Cardiac muscle cell (in vitro differentiated cells and primary cell): Measurements from ENCODE around the gene LCLAT1. TPM values are rescaled to one million over a fixed set of nuclear protein-coding genes. Genes with fewer than 3 reads are reported as not detected.

ENCODE experiments used
- polyA plus RNA-seq: library from polyadenylated mRNA; unstranded; fragments of >200 nt; fragmentation: Nextera tagmentation; extraction: Ambion mirVana; gene quantifications from 2 replicates; pipeline ENCODE4 v1.2.1, GENCODE V29; 2016
- total RNA-seq: library from RNA; depleted of rRNA; stranded (reverse); fragments of >200 nt; gene quantifications from 2 replicates; pipeline ENCODE4 v1.2.3, GENCODE V29; 2016

Gene LCLAT1
- total and polyA plus RNA-seq, 2 experiments from 2014 or later = 19.6 to 25.5 TPM

Other genes starting within 250 kb of the LCLAT1 start
- 1,389 and 2,258 TPM in 2 replicates for gene LBH, start 215.7 kb upstream of the LCLAT1 start, total RNA-seq
- 544 and 632 TPM in 2 replicates for gene LBH, start 215.7 kb upstream of the LCLAT1 start, polyA plus RNA-seq